GM19238 (cell line): ENCODE measurements around the gene MTG2.

Experiments used
- DNase-seq: peaks from one replicate; pipeline ENCODE4 v3.0.0; 2011; ENCODE audit warnings: low spot score; ENCODE audit not compliant: insufficient read length

Gene MTG2

DNA sequence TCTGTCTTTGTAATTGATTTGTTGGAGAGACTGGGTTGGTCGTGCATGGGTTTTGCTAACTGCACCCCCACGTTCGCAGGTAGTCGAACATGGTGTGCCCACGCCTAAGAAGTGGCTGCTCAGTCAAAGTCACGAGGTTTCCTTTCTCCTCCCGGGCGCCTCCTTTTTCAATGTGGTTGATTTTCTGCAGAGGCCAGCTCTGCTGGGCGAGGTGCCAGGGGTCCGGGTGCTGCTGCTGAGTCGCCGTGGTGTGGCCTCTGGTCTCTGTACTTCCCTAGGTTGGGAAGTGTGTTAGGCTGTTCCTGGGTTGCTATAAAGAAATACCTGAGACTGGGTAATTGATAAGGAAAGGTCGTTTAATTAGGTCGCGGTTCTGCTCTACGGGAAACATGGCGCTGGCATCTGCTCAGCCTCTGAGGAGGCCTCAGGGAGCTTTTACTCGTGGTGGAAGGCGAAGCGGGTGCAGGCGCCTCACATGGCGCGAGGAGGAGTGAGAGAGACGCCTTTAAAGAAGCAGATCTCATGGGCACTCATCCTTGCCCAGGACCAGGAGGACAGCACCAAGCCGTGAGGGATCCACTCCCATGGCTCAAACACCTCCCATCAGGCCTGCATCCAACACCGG, 69.6 kb downstream of the MTG2 start:
- DNase-seq, result no peak
